ENCODE data around the gene SAP25.
A peak's percentile ranks its signal among the peaks of the same experiment; 100 is the strongest.

The SAP25 gene

GRCh38 chr7:100573691-100574361 is at the start of gene SAP25:
Gene SAP25 (minus strand): TSS chr7:100573900. CDS start chr7:100573742, 158 bp downstream.
- intact Hi-C loops (cut with DNase I), result no loop called here
- DNase-seq, result no peak

GRCh38 chr7:100621554-100621953 is 47.9 kb upstream of the SAP25 start:
- intact Hi-C loops (cut with DNase I), result no loop called here
- DNase-seq, result no peak

DNA sequence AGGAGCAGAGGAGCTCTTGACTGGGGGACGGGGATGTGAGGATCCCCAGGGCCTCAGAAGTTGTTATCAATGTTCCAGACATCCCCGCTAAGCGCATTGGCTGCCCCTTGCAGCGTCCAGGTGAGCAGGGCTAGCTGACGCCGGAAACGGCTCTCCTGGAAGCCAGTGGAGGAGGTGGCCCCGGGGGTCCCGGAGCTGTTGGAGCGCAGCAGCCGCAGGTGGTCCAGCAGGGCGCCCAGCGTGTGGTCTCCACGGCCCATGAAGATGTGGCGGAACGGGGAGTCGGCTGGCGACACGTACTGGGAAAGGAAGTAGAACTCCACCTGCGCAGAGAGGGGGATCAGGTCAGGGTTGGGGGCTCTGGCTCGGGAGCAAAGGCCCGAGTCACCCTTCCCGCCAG is 47.1 kb upstream of the SAP25 start:
- intact Hi-C loops (cut with DNase I), result no loop called here

DNA sequence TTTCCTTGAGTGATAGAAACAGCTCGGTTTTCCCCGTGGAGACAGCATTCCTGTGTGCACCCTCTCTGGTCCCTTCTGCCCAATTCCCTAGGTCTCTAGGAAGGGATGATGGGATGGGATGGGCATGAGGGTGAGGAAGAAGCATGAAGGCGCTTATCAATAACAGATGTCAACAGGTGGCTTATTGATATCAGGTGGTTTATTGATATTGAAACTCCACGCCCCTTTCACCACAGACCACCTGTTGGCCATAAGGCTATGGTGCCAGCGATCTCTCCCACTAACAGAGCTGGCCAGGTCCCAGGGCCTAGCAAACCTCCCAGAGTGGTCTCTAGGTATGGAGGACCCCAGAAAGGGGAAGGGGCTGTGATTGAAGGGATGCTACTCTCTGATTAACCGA is 46.5 kb upstream of the SAP25 start:
- intact Hi-C loops (cut with DNase I), result no loop called here
- no peak for DNase-seq

More for the DNA sequence above, 47.1 kb upstream of the SAP25 start:
- DNase-seq, result no peak

- DNase-seq, result no peak
- intact Hi-C loops (cut with DNase I), result no loop called here
Measured at GRCh38 chr7:100614308-100614861, 40.7 kb upstream of the SAP25 start.

- intact Hi-C loops (cut with DNase I), result no loop called here
- DNase-seq, result no peak
Measured at GRCh38 chr7:100613412-100614175, 39.9 kb upstream of the SAP25 start.

DNA sequence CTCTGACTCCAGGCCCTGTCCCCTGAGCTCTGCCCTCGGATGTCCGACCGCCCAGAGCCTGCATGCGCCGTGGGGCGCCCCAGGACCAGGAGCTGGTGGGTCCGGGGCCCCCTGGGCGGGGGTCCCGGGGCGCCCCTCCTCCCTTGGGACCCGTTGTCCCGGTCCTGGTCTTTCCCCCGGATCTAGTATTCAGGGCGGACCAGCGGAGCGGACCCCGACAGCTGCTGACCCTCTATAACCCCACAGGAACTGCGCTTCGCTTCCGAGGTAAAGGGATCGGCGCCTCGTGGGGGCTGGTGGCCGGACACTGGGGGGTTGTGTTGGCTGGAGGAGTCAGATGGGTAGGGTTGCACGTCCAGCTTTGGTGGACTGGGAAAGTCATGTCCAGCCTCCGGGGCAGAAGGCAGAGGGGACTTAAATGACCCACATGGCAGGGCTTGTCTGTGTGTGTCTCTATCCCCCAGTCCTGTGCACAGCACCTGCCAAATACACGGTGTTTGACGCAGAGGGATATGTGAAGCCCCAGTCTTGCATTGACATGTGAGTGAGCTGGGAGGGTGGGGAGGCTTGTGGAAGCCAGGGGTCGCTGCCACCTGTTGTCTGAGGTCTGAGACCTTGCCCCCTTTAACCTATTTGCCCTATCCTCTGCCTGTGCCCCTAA is 39.2 kb upstream of the SAP25 start:
- intact Hi-C loops (cut with DNase I), result no loop called here
- DNase-seq, result peak in 2 of 42 donors; percentile 17 to 21

DNA sequence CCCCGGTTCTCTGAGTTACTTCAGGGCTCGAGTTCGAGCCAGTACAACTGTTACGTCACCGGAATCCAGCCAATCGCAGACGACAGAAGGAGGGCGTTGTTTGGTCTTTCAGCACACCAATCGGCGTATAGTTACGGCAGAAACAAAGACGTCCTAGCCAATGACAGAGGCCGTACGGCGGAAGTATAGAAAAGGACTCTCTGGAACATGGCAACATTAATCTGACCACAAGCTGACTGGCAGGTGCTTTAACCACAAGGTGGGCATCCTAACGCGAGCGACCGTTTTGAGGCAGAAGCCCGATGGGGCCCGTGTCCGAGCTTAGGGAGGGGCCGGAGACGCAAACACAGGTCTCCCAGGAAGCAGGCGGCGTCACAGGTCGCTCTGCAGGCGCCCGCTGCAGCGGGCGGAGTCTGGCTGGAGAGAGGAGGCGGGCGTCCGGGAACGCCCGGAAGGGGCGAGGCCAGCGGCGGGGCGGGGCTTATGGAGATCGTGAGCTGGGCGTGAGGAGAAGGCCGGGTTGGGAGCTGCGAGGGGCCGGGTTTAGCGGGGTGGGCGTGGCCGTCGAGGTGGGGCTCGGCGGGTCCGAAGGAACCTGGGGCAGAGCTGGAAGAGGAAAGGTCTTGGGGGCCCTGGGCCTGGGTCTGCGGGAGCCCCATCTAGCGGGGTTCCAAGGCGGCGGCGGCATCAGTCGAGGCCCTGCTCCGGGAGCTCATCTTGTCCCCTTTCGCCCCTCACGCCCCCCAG is 38.5 kb upstream of the SAP25 start, which contains the start of gene MOSPD3:
MOSPD3 (plus strand) TSS at position 558 of the 747 bp plus-strand sequence. CDS start 252 bp downstream, outside the sequence.
- peak; percentile 98 to 100 (median 99) for DNase-seq
- intact Hi-C loops (cut with DNase I), result no loop called here

DNA sequence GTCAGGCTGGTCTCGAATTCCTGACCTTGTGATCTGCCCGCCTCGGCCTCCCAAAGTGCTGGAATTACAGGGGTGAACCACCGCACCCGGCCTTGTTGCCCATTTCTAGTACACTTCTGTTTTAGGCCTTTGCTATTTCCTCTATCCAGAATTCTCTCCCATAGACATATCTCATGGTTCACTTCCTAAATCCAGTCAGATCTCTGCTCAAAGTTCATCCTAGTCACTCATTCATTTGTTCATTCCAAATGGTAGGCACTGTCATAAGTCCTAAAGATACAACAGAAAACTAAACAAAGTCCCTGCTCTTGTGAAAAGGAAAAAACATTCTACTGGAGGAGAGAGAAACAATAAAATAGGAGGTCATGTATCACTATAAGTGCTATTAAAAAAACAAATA is 36.3 kb upstream of the SAP25 start:
- intact Hi-C loops (cut with DNase I), result no loop called here
- DNase-seq, result no peak

- intact Hi-C loops (cut with DNase I), result no loop called here
- no peak for DNase-seq
Measured at GRCh38 chr7:100607111-100607510, 33.4 kb upstream of the SAP25 start.

DNA sequence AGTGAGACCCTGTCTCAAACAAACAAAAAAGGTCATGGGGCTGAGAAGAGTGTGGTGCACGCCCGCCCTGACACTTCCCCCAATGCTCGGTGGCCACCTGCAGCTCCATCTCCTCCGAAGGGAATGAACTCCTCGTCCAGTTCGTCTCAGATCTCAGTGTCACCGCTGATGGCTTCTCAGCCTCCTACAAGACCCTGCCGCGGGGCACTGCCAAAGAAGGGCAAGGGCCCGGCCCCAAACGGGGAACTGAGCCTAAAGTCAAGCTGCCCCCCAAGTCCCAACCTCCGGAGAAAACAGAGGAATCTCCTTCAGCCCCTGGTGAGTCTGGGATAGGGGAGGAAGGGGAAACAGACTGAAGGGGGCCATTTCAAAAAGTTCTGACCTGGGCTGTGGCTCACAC is 32.6 kb upstream of the SAP25 start:
- intact Hi-C loops (cut with DNase I), result no loop called here
- DNase-seq, result no peak

DNA sequence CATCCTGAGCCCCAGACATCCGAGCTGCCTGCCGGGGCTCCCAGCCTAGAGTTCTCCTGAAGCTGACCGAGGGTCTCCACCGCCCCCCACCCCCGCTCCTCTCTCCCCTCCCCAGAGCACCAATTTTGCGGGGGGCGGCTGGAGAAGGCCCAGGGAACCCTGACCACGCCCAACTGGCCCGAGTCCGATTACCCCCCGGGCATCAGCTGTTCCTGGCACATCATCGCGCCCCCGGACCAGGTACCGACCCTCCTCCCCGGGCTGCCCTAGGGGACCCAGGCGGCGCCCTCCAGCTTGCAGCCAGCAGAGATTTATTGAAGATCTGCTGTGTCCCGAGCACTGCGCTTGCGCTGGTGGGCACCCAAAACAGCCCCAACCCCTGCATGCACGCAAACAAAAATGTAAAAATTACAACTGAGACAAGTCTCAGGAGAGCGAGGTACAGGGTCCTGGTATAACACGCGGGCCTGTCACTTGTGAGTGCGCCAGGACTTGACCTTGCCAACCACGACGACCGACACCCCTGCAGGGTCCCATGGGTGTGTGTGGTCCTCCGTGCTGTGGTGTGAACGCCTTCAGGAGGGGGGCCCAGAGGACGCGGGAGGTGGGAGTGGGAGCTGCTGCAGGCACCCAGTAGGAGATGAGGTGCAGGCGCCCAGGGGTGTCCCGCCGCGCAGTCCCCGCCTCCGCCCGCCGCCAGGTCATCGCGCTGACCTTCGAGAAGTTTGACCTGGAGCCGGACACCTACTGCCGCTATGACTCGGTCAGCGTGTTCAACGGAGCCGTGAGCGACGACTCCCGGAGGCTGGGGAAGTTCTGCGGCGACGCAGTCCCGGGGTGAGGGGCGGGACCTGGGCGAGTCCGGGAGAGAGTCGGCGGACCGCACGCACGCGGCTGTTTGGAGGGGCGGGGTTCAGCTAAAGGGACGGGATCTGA is 31.5 kb upstream of the SAP25 start:
- DNase-seq, result peak in 8 of 42 donors; percentile 10 to 55 (median 31)
- intact Hi-C loops (cut with DNase I), result no loop called here

DNA sequence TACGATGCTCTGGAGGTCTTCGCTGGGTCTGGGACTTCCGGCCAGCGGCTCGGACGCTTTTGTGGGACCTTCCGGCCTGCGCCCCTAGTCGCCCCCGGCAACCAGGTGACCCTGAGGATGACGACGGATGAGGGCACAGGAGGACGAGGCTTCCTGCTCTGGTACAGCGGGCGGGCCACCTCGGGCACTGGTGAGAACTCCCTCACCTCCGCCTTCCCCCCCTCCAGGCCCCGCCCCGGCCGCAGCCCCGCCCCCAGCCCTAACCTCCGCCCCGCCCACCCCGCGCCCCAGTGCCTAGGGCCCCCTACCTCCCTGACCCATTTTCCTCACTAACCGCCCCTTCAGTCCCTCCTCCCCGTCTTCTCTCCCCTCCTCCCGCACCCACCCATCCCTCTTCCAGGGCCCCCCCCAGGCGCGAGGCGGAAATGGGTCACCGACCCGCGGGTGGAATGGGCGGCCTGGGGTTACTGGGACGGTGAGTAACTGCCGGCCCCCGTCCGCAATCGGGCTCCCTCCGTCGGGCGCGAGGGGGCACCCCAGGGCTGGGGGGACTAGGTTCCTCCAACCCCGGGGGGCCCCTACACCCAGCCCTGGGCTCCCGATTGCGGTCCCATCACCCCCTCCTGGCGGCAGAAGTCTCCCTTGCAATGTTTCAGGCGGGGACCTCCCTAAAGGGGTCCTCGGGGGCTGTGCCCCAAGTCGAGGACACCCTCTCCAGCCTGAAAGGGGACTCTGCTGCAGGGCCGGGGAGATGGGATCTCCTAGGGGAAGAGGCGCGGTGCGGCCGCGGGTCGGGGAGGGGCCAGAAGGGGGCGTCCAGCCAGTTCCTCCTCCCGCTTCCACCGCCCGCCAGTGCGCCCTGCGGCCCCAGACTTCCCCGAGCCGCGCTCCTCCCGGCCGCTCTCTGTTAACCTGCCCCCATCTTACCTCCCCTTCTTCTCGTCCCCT is 30.6 kb upstream of the SAP25 start:
- intact Hi-C loops (cut with DNase I), result no loop called here

DNA sequence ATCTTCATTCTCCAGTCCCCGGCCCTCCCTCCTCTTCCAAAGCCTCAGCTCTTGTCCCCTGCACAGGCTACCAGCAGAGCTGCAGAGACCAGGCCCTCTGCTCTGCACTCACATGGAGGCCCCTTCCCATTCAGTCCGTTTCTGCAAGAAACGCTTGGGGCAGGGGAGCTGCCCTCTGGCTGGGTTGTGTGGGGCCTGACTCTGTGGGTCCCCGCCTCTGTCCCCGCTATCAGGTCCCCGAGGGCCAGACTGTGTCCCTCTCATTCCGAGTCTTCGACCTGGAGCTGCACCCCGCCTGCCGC is 30.0 kb upstream of the SAP25 start:
- no peak for DNase-seq
- intact Hi-C loops (cut with DNase I), result no loop called here

More for the DNA sequence above, 30.6 kb upstream of the SAP25 start:
- DNase-seq, result peak in 39 of 42 donors; percentile 36 to 81 (median 54)

GRCh38 chr7:100602889-100603725 is 29.4 kb upstream of the SAP25 start:
- intact Hi-C loops (cut with DNase I), result no loop called here
- DNase-seq, result no peak

- intact Hi-C loops (cut with DNase I), result no loop called here
- no peak for DNase-seq
Measured at GRCh38 chr7:100600730-100601038, 27.0 kb upstream of the SAP25 start.
